COLO668 (cell line): ENCODE measurements around the gene ST3GAL3.
"Not testable (repeated sequence)": the region's sequence is repeated elsewhere in the genome, so short reads cannot be mapped to it uniquely, and the experiment has no call there.

Source experiments
- DNase-seq: peaks from one replicate; lab custom pipeline; 2025; ENCODE audit not compliant: unreplicated experiment; lab: John Stamatoyannopoulos, UW

Gene ST3GAL3

GRCh38 chr1:43699281-43699680 is 8.1 kb upstream of the ST3GAL3 start:
- DNase-seq = no peak

GRCh38 chr1:43703836-43704235 is 3.5 kb upstream of the ST3GAL3 start:
- no peak for DNase-seq

- no peak for DNase-seq
These were observed 2.5 kb upstream of the ST3GAL3 start for GRCh38 chr1:43704838-43705237.

GRCh38 chr1:43705334-43705733 is 2.0 kb upstream of the ST3GAL3 start:
- DNase-seq = no peak

- DNase-seq = peak; percentile 54
These were observed 1.2 kb upstream of the ST3GAL3 start for GRCh38 chr1:43705982-43706597.

- DNase-seq = peak; percentile 46
These were observed 642 bp upstream of the ST3GAL3 start for GRCh38 chr1:43706598-43707189.

GRCh38 chr1:43708002-43708410 is 670 bp downstream of the ST3GAL3 start:
- no peak for DNase-seq

GRCh38 chr1:43711049-43711448 is 3.7 kb downstream of the ST3GAL3 start:
- DNase-seq = no peak

- no peak for DNase-seq
These were observed 4.4 kb downstream of the ST3GAL3 start for GRCh38 chr1:43711524-43712386.

GRCh38 chr1:43716559-43717281 is 9.4 kb downstream of the ST3GAL3 start:
- no peak for DNase-seq

- no peak for DNase-seq
These were observed 11.7 kb downstream of the ST3GAL3 start for GRCh38 chr1:43719063-43719462.

- DNase-seq = not testable (repeated sequence)
These were observed 12.5 kb downstream of the ST3GAL3 start for GRCh38 chr1:43719670-43720419.

- DNase-seq = no peak
These were observed 15.5 kb downstream of the ST3GAL3 start for GRCh38 chr1:43722810-43723209.

GRCh38 chr1:43729816-43730463 is 22.6 kb downstream of the ST3GAL3 start:
- no peak for DNase-seq

GRCh38 chr1:43731867-43732531 is 24.7 kb downstream of the ST3GAL3 start:
- DNase-seq = no peak

- DNase-seq = no peak
These were observed 29.5 kb downstream of the ST3GAL3 start for GRCh38 chr1:43736819-43737218.

- DNase-seq = no peak
These were observed 34.7 kb downstream of the ST3GAL3 start for GRCh38 chr1:43742026-43742425.

GRCh38 chr1:43743206-43743605 is 35.9 kb downstream of the ST3GAL3 start:
- DNase-seq = peak; percentile 67

GRCh38 chr1:43747736-43748135 is 40.4 kb downstream of the ST3GAL3 start:
- no peak for DNase-seq

GRCh38 chr1:43750083-43750482 is 42.7 kb downstream of the ST3GAL3 start:
- no peak for DNase-seq
